ENCODE results near the gene CNTN6.

CNTN6 gene

GRCh38 chr3:1421577-1421976 is 328.8 kb downstream of the CNTN6 start:
- DNase-seq (ENCODE audit: low read depth in 2 of 2), result no peak

- DNase-seq (ENCODE audit: low read depth in 2 of 2), result no peak
Observed at GRCh38 chr3:1423566-1424089, 330.8 kb downstream of the CNTN6 start.

- DNase-seq (ENCODE audit: low read depth in 2 of 2), result no peak
Observed at GRCh38 chr3:1439395-1439794, 346.6 kb downstream of the CNTN6 start.

GRCh38 chr3:1442271-1442670 is 349.4 kb downstream of the CNTN6 start:
- DNase-seq (ENCODE audit: low read depth in 2 of 2), result no peak

- DNase-seq (ENCODE audit: low read depth in 2 of 2), result no peak
Observed at GRCh38 chr3:1444195-1444594, 351.4 kb downstream of the CNTN6 start.

GRCh38 chr3:1446531-1446930 is 353.7 kb downstream of the CNTN6 start:
- DNase-seq (ENCODE audit: low read depth in 2 of 2), result no peak

- DNase-seq (ENCODE audit: low read depth in 2 of 2), result no peak
Observed at GRCh38 chr3:1447452-1447851, 354.6 kb downstream of the CNTN6 start.

- no peak for DNase-seq (ENCODE audit: low read depth in 2 of 2)
Observed at GRCh38 chr3:1448443-1448842, 355.6 kb downstream of the CNTN6 start.
